Measurements from ENCODE around the gene ZDHHC20.
"Not testable (repeated sequence)": the region's sequence is repeated elsewhere in the genome, so short reads cannot be mapped to it uniquely, and the experiment has no call there.

Gene ZDHHC20

DNA sequence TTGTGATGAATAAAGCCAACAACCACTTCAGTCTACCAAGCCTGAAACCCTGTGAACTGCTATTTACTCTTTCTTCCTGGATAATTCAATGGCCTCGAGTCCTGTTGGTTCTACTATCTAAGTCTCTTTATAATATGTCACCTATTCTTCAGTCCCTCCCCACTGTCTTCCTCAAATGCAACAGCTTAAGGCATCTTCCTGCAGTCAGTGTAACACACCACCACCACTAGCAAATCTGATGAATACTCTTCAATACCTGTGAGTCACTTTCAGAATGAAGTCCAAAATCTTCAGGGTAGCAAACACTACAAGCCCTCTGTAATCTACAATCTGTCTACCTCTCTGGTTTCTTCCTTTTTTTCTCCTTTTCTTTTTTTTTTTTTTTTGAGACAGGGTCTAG, 32.9 kb downstream of the ZDHHC20 start:
- TF ChIP-seq, protein P1, sequence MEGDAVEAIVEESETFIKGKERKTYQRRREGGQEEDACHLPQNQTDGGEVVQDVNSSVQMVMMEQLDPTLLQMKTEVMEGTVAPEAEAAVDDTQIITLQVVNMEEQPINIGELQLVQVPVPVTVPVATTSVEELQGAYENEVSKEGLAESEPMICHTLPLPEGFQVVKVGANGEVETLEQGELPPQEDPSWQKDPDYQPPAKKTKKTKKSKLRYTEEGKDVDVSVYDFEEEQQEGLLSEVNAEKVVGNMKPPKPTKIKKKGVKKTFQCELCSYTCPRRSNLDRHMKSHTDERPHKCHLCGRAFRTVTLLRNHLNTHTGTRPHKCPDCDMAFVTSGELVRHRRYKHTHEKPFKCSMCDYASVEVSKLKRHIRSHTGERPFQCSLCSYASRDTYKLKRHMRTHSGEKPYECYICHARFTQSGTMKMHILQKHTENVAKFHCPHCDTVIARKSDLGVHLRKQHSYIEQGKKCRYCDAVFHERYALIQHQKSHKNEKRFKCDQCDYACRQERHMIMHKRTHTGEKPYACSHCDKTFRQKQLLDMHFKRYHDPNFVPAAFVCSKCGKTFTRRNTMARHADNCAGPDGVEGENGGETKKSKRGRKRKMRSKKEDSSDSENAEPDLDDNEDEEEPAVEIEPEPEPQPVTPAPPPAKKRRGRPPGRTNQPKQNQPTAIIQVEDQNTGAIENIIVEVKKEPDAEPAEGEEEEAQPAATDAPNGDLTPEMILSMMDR (IDR thresholded peaks at IDR 0.05; ENCODE audit: low read length, missing control alignments), result no peak
- no peak overlapping the region for H3K4me3 ChIP-seq (replicated peaks; ENCODE audit: low read depth, low read length)
- DNase-seq (ENCODE audit: low read depth), result no peak

DNA sequence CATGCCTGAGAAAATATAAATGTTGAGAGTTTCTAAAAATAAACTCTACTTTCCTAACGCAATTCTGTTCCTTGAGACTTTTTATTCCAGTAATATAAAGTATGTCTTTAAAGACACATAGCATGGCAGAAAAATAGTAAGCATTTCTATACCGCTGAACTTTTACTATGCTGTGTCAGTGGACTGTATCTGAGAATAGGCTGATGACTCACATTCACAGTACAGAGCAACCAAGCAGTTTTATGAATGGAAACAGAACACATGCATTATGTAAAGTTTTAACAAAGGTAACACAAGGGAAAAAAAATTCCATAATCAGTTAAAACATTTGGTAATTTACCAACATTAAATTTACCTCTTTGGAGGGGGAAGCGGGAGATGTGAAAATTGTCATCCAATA, 38.4 kb downstream of the ZDHHC20 start:
- peak; percentile 32 for DNase-seq (ENCODE audit: low read depth)
- TF ChIP-seq, protein P1 (IDR thresholded peaks at IDR 0.05; ENCODE audit: low read length, missing control alignments), result no peak
- no peak overlapping the region for H3K4me3 ChIP-seq (replicated peaks; ENCODE audit: low read depth, low read length)

- no peak overlapping the region for H3K4me3 ChIP-seq (replicated peaks; ENCODE audit: low read depth, low read length)
- TF ChIP-seq, protein P1 (IDR thresholded peaks at IDR 0.05; ENCODE audit: low read length, missing control alignments), result no peak
- DNase-seq (ENCODE audit: low read depth), result no peak
Observed at GRCh38 chr13:21413013-21413412, 46.1 kb downstream of the ZDHHC20 start.

- not testable (repeated sequence) for DNase-seq (ENCODE audit: low read depth); H3K4me3 ChIP-seq (replicated peaks; ENCODE audit: low read depth, low read length)
Observed at GRCh38 chr13:21410453-21410852, 48.6 kb downstream of the ZDHHC20 start.

DNA sequence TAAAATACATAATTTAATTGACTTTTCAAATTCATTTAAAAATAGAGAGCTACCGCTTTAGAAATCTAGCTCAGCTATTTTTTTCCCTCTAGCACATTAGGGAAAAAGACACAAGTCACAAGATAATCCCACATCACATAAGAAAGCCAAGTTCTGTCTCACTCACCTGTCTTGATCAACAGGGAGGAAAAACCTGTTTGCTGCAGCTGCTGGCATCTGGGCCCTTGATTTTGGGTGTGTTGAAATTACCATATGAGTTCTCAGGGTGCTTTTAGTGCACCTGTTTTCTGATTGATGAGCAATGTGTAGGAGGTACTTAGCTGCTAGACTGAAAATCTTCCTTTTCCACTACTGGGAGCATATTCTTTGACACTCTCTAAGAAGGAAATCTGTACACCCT, 53.8 kb downstream of the ZDHHC20 start:
- TF ChIP-seq, protein P1 (IDR thresholded peaks at IDR 0.05; ENCODE audit: low read length, missing control alignments), result no peak
- H3K4me3 ChIP-seq (replicated peaks; ENCODE audit: low read depth, low read length), result no peak overlapping the region
- DNase-seq (ENCODE audit: low read depth), result no peak

GRCh38 chr13:21402586-21403307, 56.4 kb downstream of the ZDHHC20 start:
- no peak overlapping the region for H3K4me3 ChIP-seq (replicated peaks; ENCODE audit: low read depth, low read length)
- TF ChIP-seq, protein P1 (IDR thresholded peaks at IDR 0.05; ENCODE audit: low read length, missing control alignments), result no peak
- peak; percentile 30 for DNase-seq (ENCODE audit: low read depth)

DNA sequence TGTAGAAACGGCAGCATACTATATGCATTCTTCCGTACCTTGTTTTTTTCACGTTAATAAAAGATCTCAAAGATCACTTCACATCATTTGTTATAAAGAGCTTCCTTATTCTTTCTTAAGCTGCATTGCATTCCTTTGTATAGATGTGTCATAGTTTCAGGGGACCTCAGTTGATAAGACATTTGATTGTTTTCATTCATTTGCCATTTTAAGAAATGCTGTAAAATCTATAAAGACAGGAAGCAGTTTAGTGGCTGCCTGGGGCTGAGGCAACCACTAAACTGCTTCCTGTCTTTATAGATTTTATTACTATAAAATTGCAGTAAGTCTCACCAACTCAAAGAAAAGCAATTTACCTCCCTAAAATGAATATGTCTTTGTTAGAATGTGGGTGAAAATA, 59.4 kb downstream of the ZDHHC20 start:
- no peak overlapping the region for H3K4me3 ChIP-seq (replicated peaks; ENCODE audit: low read depth, low read length)
- TF ChIP-seq, protein P1 (IDR thresholded peaks at IDR 0.05; ENCODE audit: low read length, missing control alignments), result no peak
- DNase-seq (ENCODE audit: low read depth), result peak; percentile 39

Measured in fibroblast of pulmonary artery (primary cell).